Liver (tissue), 9 donors: ENCODE measurements around the gene MED22. TPM values are rescaled to one million over a fixed set of nuclear protein-coding genes. Genes with fewer than 3 reads are reported as not detected.
A peak's percentile ranks its signal among the peaks of the same experiment; 100 is the strongest.
"Not testable (repeated sequence)": the region's sequence is repeated elsewhere in the genome, so short reads cannot be mapped to it uniquely, and the experiment has no call there.

Experiments used
- DNase-seq: peaks from one replicate; pipeline ENCODE4 v3.0.0-alpha.2; 2017; ENCODE audit warnings: low spot score
- H3K27ac ChIP-seq, 2 donors: one replicate each; pipeline ENCODE4 v1.7.0; 2013; ENCODE audit warnings: inconsistent platforms in 2 of 2, low read length in 2 of 2, control low read depth in 1 of 2, low read depth in 1 of 2, mild to moderate bottlenecking in 1 of 2
- H3K27me3 ChIP-seq, 4 donors: one replicate each; pipeline versions ENCODE4 v1.6.1 to v1.7.0; 2013; ENCODE audit warnings: low read length in 3 of 4, inconsistent platforms in 1 of 4, mild to moderate bottlenecking in 1 of 4, moderate library complexity in 1 of 4; ENCODE audit not compliant: control insufficient read depth in 4 of 4, insufficient read depth in 4 of 4
- H3K36me3 ChIP-seq, 4 donors: one replicate each; pipeline versions ENCODE4 v1.6.1 to v1.7.0; 2013; ENCODE audit warnings: low read length in 3 of 4, mild to moderate bottlenecking in 3 of 4, low read depth in 1 of 4, moderate library complexity in 1 of 4; ENCODE audit not compliant: control insufficient read depth in 4 of 4, insufficient read depth in 3 of 4
- H3K4me1 ChIP-seq, 4 donors: one replicate each; pipeline versions ENCODE4 v1.6.1 to v1.7.0; 2013; ENCODE audit warnings: low read length in 3 of 4, mild to moderate bottlenecking in 3 of 4, moderate library complexity in 1 of 4; ENCODE audit not compliant: control insufficient read depth in 4 of 4, insufficient read depth in 4 of 4
- H3K4me3 ChIP-seq, 3 donors: one replicate each; pipeline versions ENCODE4 v1.6.1 to v1.7.0; 2013; ENCODE audit warnings: low read length in 3 of 3, control low read depth in 1 of 3, low read depth in 1 of 3, mild to moderate bottlenecking in 1 of 3
- H3K9ac ChIP-seq, 2 donors: one replicate each; pipeline ENCODE4 v1.7.0; 2013; ENCODE audit warnings: low read length in 2 of 2, mild to moderate bottlenecking in 2 of 2, moderate library complexity in 2 of 2, control low read depth in 1 of 2, low read depth in 1 of 2
- H3K9me3 ChIP-seq, 4 donors: one replicate each; pipeline versions ENCODE4 v1.6.1 to v1.7.0; 2013; ENCODE audit warnings: low read length in 3 of 4; ENCODE audit not compliant: control insufficient read depth in 4 of 4
- ATF3 ChIP-seq: IDR thresholded peaks from 2 replicates; pipeline ENCODE4 v1.6.1; 2016; ENCODE audit warnings: antibody characterized with exemption
- CTCF ChIP-seq: fragments of 150-350 bp; IDR thresholded peaks from 2 replicates; pipeline ENCODE4 v1.5.1; 2017; ENCODE audit warnings: improper control_type of control experiment, low read depth, low read length; ENCODE audit not compliant: missing input control
- EGR1 ChIP-seq, 2 donors: IDR thresholded peaks; 2 replicates each; pipeline ENCODE4 v1.6.1; 2016 to 2018; ENCODE audit warnings: antibody characterized with exemption in 2 of 2, low read depth in 2 of 2
- FOXA1 ChIP-seq: IDR thresholded peaks from 2 replicates; pipeline ENCODE4 v1.6.1; 2016; ENCODE audit warnings: antibody characterized with exemption
- FOXA2 ChIP-seq: IDR thresholded peaks from 2 replicates; pipeline ENCODE4 v1.6.1; 2016; ENCODE audit warnings: antibody characterized with exemption
- GABPA ChIP-seq, 2 donors: IDR thresholded peaks in 1 of 2; conservative IDR thresholded peaks in 1 of 2; 2 replicates each; pipeline ENCODE4 v1.6.1; 2016; ENCODE audit warnings: antibody characterized with exemption in 2 of 2, mild to moderate bottlenecking in 1 of 2, moderate library complexity in 1 of 2
- HNF4A ChIP-seq, 2 donors: conservative IDR thresholded peaks; 2 replicates each; pipeline ENCODE4 v1.6.1; 2016; ENCODE audit warnings: antibody characterized with exemption in 2 of 2, mild to moderate bottlenecking in 2 of 2
- HNF4G ChIP-seq: IDR thresholded peaks from 2 replicates; pipeline ENCODE4 v1.6.1; 2016; ENCODE audit warnings: antibody characterized with exemption
- JUND ChIP-seq, 2 donors: IDR thresholded peaks; 2 replicates each; pipeline ENCODE4 v1.6.1; 2016; ENCODE audit warnings: antibody characterized with exemption in 2 of 2
- MAX ChIP-seq: IDR thresholded peaks from 2 replicates; pipeline ENCODE4 v1.6.1; 2016; ENCODE audit warnings: antibody characterized with exemption
- NR2F2 ChIP-seq: IDR thresholded peaks from 2 replicates; pipeline ENCODE4 v1.6.1; 2016; ENCODE audit warnings: antibody characterized with exemption
- RAD21 ChIP-seq, 2 donors: IDR thresholded peaks; 2 replicates each; pipeline ENCODE4 v1.6.1; 2016; ENCODE audit warnings: antibody characterized with exemption in 2 of 2, mild to moderate bottlenecking in 2 of 2
- REST ChIP-seq: IDR thresholded peaks from 2 replicates; pipeline ENCODE4 v1.6.1; 2016; ENCODE audit warnings: antibody characterized with exemption, mild to moderate bottlenecking
- RXRA ChIP-seq, 2 donors: IDR thresholded peaks; 2 replicates each; pipeline ENCODE4 v1.6.1; 2017 to 2018; ENCODE audit warnings: antibody characterized with exemption in 2 of 2, mild to moderate bottlenecking in 1 of 2
- SP1 ChIP-seq: IDR thresholded peaks from 2 replicates; pipeline ENCODE4 v1.6.1; 2018; ENCODE audit warnings: antibody characterized with exemption, mild to moderate bottlenecking
- TAF1 ChIP-seq: conservative IDR thresholded peaks from 2 replicates; pipeline ENCODE4 v1.6.1; 2016; ENCODE audit warnings: antibody characterized with exemption, mild to moderate bottlenecking
- YY1 ChIP-seq: IDR thresholded peaks from 2 replicates; pipeline ENCODE4 v1.6.1; 2016; ENCODE audit warnings: antibody characterized with exemption, mild to moderate bottlenecking
- ZBTB33 ChIP-seq: IDR thresholded peaks from 2 replicates; pipeline ENCODE4 v1.6.1; 2016; ENCODE audit warnings: antibody characterized with exemption
- WGBS: extraction: QIAGEN DNeasy Blood & Tissue Kit; methylation state at CpG from one replicate; pipeline ENCODE4 v1.1.7; 2013; 5-methylcytosine and 5-hydroxymethylcytosine counted together
- polyA plus RNA-seq, 2 donors: library from polyadenylated mRNA; stranded (reverse) in 1 of 2; unstranded in 1 of 2; fragments of 200-250 nt in 1 of 2; fragments of >200 nt in 1 of 2; fragmentation: Nextera tagmentation in 1 of 2; extraction: Ambion mirVana in 1 of 2; gene quantifications; one replicate each; pipeline versions ENCODE4 v1.2.1 to v1.2.3, GENCODE V29; 2013 to 2015
- total RNA-seq, 2 donors: library from RNA; depleted of rRNA; stranded (reverse); fragments of >200 nt; gene quantifications; one replicate each; pipeline ENCODE4 v1.2.3, GENCODE V29; 2014
- donor health status: healthy.
- donor health status: healthy.
- donor health status: healthy.
- donor health status: healthy.
- donor health status: healthy.

Gene MED22
- total and polyA plus RNA-seq, 4 donors = 3.1 to 10.3 (median 9.9) TPM

GRCh38 chr9:133335924-133336811, 11.8 kb downstream of the MED22 start, which contains the start of gene SURF6:
SURF6 (minus strand) TSS chr9:133336188; CDS start chr9:133336132, 56 bp downstream.
- H3K4me3 ChIP-seq = peak within 1 kb of the TSS; percentile 67 to 85 (median 80)
- peak within 1 kb of the TSS; percentile 26 to 75 for H3K27ac ChIP-seq
- no peaks in the 10 kb centered on the region for H3K27me3 ChIP-seq
- peak; percentile 92 for DNase-seq
- peaks cover 0 to 26% (median 15%) of the 10 kb centered on the region in 4 donors for H3K4me1 ChIP-seq
- TF ChIP-seq NR2F2 (no peak), ATF3 (no peak), GABPA (IDR thresholded peaks at IDR 0.05 in 1 of 2, conservative IDR thresholded peaks at IDR 0.05 in 1 of 2) (peak; percentile 65 to 94), ZBTB33 (peak; percentile 82), RXRA (IDR thresholded peaks at IDR 0.05) (peak in 1 of 2 donors; percentile 5), HNF4A (conservative IDR thresholded peaks at IDR 0.05) (peak in 1 of 2 donors; percentile 10), REST (no peak), TAF1 (peak; percentile 23), HNF4G (no peak), FOXA2 (peak; percentile 31), CTCF (no peak), YY1 (peak; percentile 91), RAD21 (IDR thresholded peaks at IDR 0.05) (peak in 1 of 2 donors; percentile 51), SP1 (peak; percentile 53), EGR1 (IDR thresholded peaks at IDR 0.05; ENCODE audit: low read depth in 2 of 2) (peak in 1 of 2 donors; percentile 25), FOXA1 (peak; percentile 48), JUND (IDR thresholded peaks at IDR 0.05) (no peak), MAX (peak; percentile 56)
- H3K36me3 ChIP-seq = peaks cover 19 to 45% (median 27%) of the 10 kb centered on the region in 4 donors
- 6% methylated on average over 70 of the region's 70 CpGs for WGBS
- peak within 1 kb of the TSS; percentile 53 to 72 for H3K9ac ChIP-seq
- H3K9me3 ChIP-seq = no peaks in the 10 kb centered on the region

GRCh38 chr9:133334888-133335287, 13.0 kb downstream of the MED22 start:
- H3K9me3 ChIP-seq, H3K27me3 ChIP-seq, DNase-seq, H3K27ac ChIP-seq: not testable (repeated sequence)
- Histone ChIP-seq H3K36me3 (peaks cover 20 to 47% (median 33%) of the 10 kb centered on the region in 4 donors), H3K4me3 (peak overlapping the region in 2 of 3 donors; percentile 67 to 85), H3K4me1 (peaks cover 0 to 26% (median 13%) of the 10 kb centered on the region in 4 donors), H3K9ac (peak overlapping the region in 1 of 2 donors; percentile 53)
- 75% methylated on average over 11 of the region's 11 CpGs for WGBS
